IMR-90 (cell line): ENCODE data around the gene PRICKLE2. TPM values are rescaled to one million over a fixed set of nuclear protein-coding genes. Genes with fewer than 3 reads are reported as not detected.

Experiments used
- ATAC-seq: fragments of 200-7000 bp; cut with Tn5 transposase; 2 replicates; pipeline ENCODE4 v1.9.1; 2020; ENCODE audit warnings: low read depth, mild to moderate bottlenecking, moderate library complexity
- BruUV-seq: library from RNA; stranded (reverse); fragments of 400-500 nt; replicated peaks from 2 replicates; lab custom pipeline; 2021; lab: Mats Ljungman, UMichigan
- CTCF ChIA-PET: fragments of 300-600 bp; formaldehyde crosslinking; extraction: SDS; loops from one replicate; lab custom pipeline; 2021; ENCODE audit warnings: antibody characterized with exemption; lab: Yijun Ruan, JAX
- POLR2A ChIA-PET: fragments of 300-600 bp; sonication (Branson Sonifier 250); formaldehyde crosslinking; loops from one replicate; lab custom pipeline; 2022; ENCODE audit warnings: antibody characterized with exemption; ENCODE audit not compliant: unreplicated experiment; lab: Charles Lee
- DNase-seq: peaks from one replicate; pipeline ENCODE4 v3.0.0; 2013
- H2AFZ ChIP-seq: replicated peaks from 2 replicates; pipeline ENCODE3; 2013; ENCODE audit warnings: low read length, mild to moderate bottlenecking; ENCODE audit not compliant: poor library complexity
- H2AK5ac ChIP-seq: 2 replicates; pipeline ENCODE4 v1.6.1; 2013; ENCODE audit warnings: low read depth, low read length, inconsistent platforms
- H2AK9ac ChIP-seq: replicated peaks from 2 replicates; pipeline ENCODE3; 2013; ENCODE audit warnings: mild to moderate bottlenecking, low read depth, low read length, moderate library complexity; ENCODE audit not compliant: poor library complexity
- H2BK120ac ChIP-seq: 2 replicates; pipeline ENCODE4 v1.6.1; 2013; ENCODE audit warnings: low read depth, low read length, inconsistent platforms
- H2BK15ac ChIP-seq: 3 replicates; pipeline ENCODE4 v1.6.1; 2013; ENCODE audit warnings: low read depth, low read length, inconsistent platforms
- H2BK20ac ChIP-seq: 2 replicates; pipeline ENCODE4 v1.6.1; 2013; ENCODE audit warnings: low read depth, mild to moderate bottlenecking, inconsistent platforms, low read length, moderate library complexity
- H2BK5ac ChIP-seq: 2 replicates; pipeline ENCODE4 v1.6.1; 2013; ENCODE audit warnings: mild to moderate bottlenecking, low read depth, low read length, inconsistent platforms; ENCODE audit not compliant: poor library complexity, severe bottlenecking
- H3K14ac ChIP-seq: replicated peaks from 2 replicates; pipeline ENCODE4 v1.6.1; 2013; ENCODE audit warnings: low read depth, low read length, inconsistent platforms
- H3K18ac ChIP-seq: 2 replicates; pipeline ENCODE4 v1.6.1; 2013; ENCODE audit warnings: low read depth, low read length, control low read depth
- H3K23ac ChIP-seq: 2 replicates; pipeline ENCODE4 v1.6.1; 2013; ENCODE audit warnings: low read depth, low read length, inconsistent platforms
- H3K27ac ChIP-seq: 2 replicates; pipeline ENCODE4 v1.5.1; 2013; ENCODE audit warnings: mild to moderate bottlenecking, control low read depth, low read length; ENCODE audit not compliant: insufficient read depth
- H3K27me3 ChIP-seq: 2 replicates; pipeline ENCODE4 v1.6.1; 2013; ENCODE audit warnings: low read length; ENCODE audit not compliant: control insufficient read depth, insufficient read depth
- H3K36me3 ChIP-seq: 2 replicates; pipeline ENCODE4 v1.6.1; 2013; ENCODE audit warnings: low read length, mixed read lengths; ENCODE audit not compliant: control insufficient read depth, insufficient read depth
- H3K4ac ChIP-seq: 2 replicates; pipeline ENCODE4 v1.6.1; 2013; ENCODE audit warnings: low read depth, low read length, inconsistent platforms
- H3K4me1 ChIP-seq: 2 replicates; pipeline ENCODE4 v1.6.1; 2013; ENCODE audit warnings: low read length, mixed read lengths; ENCODE audit not compliant: control insufficient read depth, insufficient read depth
- H3K4me2 ChIP-seq: 2 replicates; pipeline ENCODE4 v1.6.1; 2013; ENCODE audit warnings: low read depth, mild to moderate bottlenecking, control low read depth, low read length, moderate library complexity
- H3K4me3 ChIP-seq: 2 replicates; pipeline ENCODE4 v1.5.1; 2013; ENCODE audit warnings: low read depth, mild to moderate bottlenecking, control low read depth, low read length, moderate library complexity; ENCODE audit not compliant: insufficient read depth
- H3K56ac ChIP-seq: 2 replicates; pipeline ENCODE4 v1.6.1; 2013; ENCODE audit warnings: low read length, inconsistent platforms; ENCODE audit not compliant: insufficient read depth; ENCODE audit errors: extremely low read depth
- H3K79me1 ChIP-seq, 2 experiments: 2 replicates each; pipeline ENCODE4 v1.6.1; 2013; ENCODE audit warnings: low read length in 2 of 2, inconsistent platforms in 1 of 2, low read depth in 1 of 2
- H3K9ac ChIP-seq: 2 replicates; pipeline ENCODE4 v1.6.1; 2013; ENCODE audit warnings: low read depth, low read length, control low read depth
- H3K9me1 ChIP-seq: 2 replicates; pipeline ENCODE4 v1.6.1; 2013; ENCODE audit warnings: low read length, inconsistent platforms; ENCODE audit not compliant: insufficient read depth
- H3K9me3 ChIP-seq: 2 replicates; pipeline ENCODE4 v1.6.1; 2013; ENCODE audit warnings: low read length; ENCODE audit not compliant: control insufficient read depth, insufficient read depth
- H4K20me1 ChIP-seq: 2 replicates; pipeline ENCODE4 v1.6.1; 2013; ENCODE audit warnings: low read length, inconsistent platforms; ENCODE audit not compliant: insufficient read depth
- H4K5ac ChIP-seq: 2 replicates; pipeline ENCODE4 v1.6.1; 2013; ENCODE audit warnings: mild to moderate bottlenecking, low read depth, low read length, control low read depth
- H4K8ac ChIP-seq, 2 experiments: 2 replicates each; pipeline ENCODE4 v1.6.1; 2013; ENCODE audit warnings: low read depth in 2 of 2, low read length in 2 of 2, control low read depth in 1 of 2, inconsistent platforms in 1 of 2
- H4K91ac ChIP-seq: 2 replicates; pipeline ENCODE4 v1.6.1; 2013; ENCODE audit warnings: low read depth, low read length, inconsistent platforms; ENCODE audit not compliant: insufficient read depth
- BHLHE40 ChIP-seq: fragments of 150-350 bp; IDR thresholded peaks from 2 replicates; pipeline ENCODE4 v1.6.1; 2016; ENCODE audit warnings: mild to moderate bottlenecking, low read depth, low read length
- CHD1 ChIP-seq: IDR thresholded peaks from 2 replicates; pipeline ENCODE4 v1.6.1; 2012; ENCODE audit warnings: low read depth, low read length, improper control_type of control experiment
- FOS ChIP-seq: fragments of 150-350 bp; IDR thresholded peaks from 2 replicates; pipeline ENCODE4 v1.6.1; 2016; ENCODE audit warnings: low read depth, low read length
- MAFK ChIP-seq: IDR thresholded peaks from 2 replicates; pipeline ENCODE4 v1.6.1; 2012; ENCODE audit warnings: low read depth, low read length, improper control_type of control experiment
- MAZ ChIP-seq: IDR thresholded peaks from 2 replicates; pipeline ENCODE4 v1.6.1; 2012; ENCODE audit warnings: low read depth, mild to moderate bottlenecking, low read length, improper control_type of control experiment, moderate library complexity, borderline replicate concordance
- MXI1 ChIP-seq: IDR thresholded peaks from 2 replicates; pipeline ENCODE4 v1.6.1; 2012; ENCODE audit warnings: low read depth, mild to moderate bottlenecking, low read length, moderate library complexity, borderline replicate concordance
- RAD21 ChIP-seq: IDR thresholded peaks from 2 replicates; pipeline ENCODE4 v1.6.1; 2012; ENCODE audit warnings: low read length, improper control_type of control experiment
- RCOR1 ChIP-seq: IDR thresholded peaks from 2 replicates; pipeline ENCODE4 v1.6.1; 2012; ENCODE audit warnings: mild to moderate bottlenecking, low read length, improper control_type of control experiment; ENCODE audit not compliant: insufficient replicate concordance
- RFX5 ChIP-seq: IDR thresholded peaks from 2 replicates; pipeline ENCODE4 v1.8.0; 2012; ENCODE audit warnings: low read depth, mild to moderate bottlenecking, low read length, moderate library complexity
- SMC3 ChIP-seq: fragments of 150-350 bp; IDR thresholded peaks from 2 replicates; pipeline ENCODE4 v1.6.1; 2016; ENCODE audit warnings: low read depth, mild to moderate bottlenecking, antibody characterized with exemption, low read length, moderate library complexity
- WGBS, 2 experiments: methylation state at CpG; one replicate each; pipeline versions ENCODE4 v1.1.5 to v1.1.7; 2013; ENCODE audit warnings: missing lambda C conversion rate in 2 of 2; ENCODE audit not compliant: insufficient read length in 1 of 2; ENCODE audit errors: extremely low coverage in 2 of 2; 5-methylcytosine and 5-hydroxymethylcytosine counted together
- dilution Hi-C: fragments of 300-500 bp; cut with HindIII; formaldehyde crosslinking; loops from one replicate; pipeline ENCODE4 v1.14.3; 2018; ENCODE audit warnings: low sequenced_read_pairs; ENCODE audit not compliant: unreplicated experiment
- in situ Hi-C: fragments of 300-500 bp; cut with MboI; formaldehyde crosslinking; loops from 3 replicates; pipeline ENCODE4 v1.14.3; 2019; ENCODE audit warnings: low sequenced_read_pairs, inconsistent platforms, mixed read lengths
- intact Hi-C: fragments of 100-400 bp; cut with micrococcal nuclease; formaldehyde crosslinking; loops from 2 replicates; pipeline ENCODE4 v1.10.0; 2022
- polyA plus RNA-seq, 3 experiments: library from polyadenylated mRNA; depleted of rRNA; stranded (reverse); fragments of >200 nt; gene quantifications; 2 replicates each; pipeline ENCODE4 v1.2.3, GENCODE V29; 2012; ENCODE audit warnings: low replicate concordance in 1 of 3
- total RNA-seq: library from RNA; depleted of rRNA; stranded (reverse); fragments of >200 nt; gene quantifications from 2 replicates; pipeline ENCODE4 v1.2.3, GENCODE V29; 2012
- TF ChIP-seq, protein P1 (sequence below): conservative IDR thresholded peaks from 2 replicates; pipeline ENCODE4 v1.5.1; 2012; ENCODE audit warnings: mild to moderate bottlenecking, low read depth, low read length, improper control_type of control experiment
- TF ChIP-seq, protein P2 (sequence below): fragments of 150-350 bp; IDR thresholded peaks from 2 replicates; pipeline ENCODE4 v1.6.1; 2017; ENCODE audit warnings: mild to moderate bottlenecking, antibody characterized with exemption, low read length, low read depth

Gene PRICKLE2
- total and polyA plus RNA-seq, 2 of the 4 experiments (the other 2 are of a cell fraction), result 4.1 to 14.2 TPM

DNA sequence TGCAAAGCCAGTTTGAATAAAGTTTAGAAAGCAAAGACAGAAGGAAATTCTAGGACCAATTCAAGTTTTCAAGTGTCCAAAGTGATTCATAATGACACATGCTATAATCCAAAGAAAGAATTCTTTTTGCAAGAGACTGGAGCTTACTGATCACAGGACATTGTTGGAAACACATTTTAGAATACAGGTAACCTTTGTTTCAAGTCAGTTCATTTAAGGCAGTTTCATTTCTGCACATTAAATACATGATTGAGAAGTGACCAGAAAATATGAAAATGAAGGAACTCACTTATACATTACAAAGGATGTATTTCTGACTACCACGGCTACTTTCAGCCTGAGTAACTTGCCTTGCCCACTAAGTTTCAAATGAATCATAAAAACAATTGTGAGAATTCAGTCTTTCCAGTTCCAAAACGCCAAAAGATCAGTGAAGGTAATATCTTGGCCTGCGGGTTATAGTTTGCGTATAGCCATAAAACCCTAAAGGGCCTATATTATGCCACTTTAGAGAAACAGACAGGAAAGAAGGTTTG is 48.7 kb downstream of the PRICKLE2 start:
- Histone ChIP-seq H3K56ac (no peak overlapping the region), H3K4me3 (no peak overlapping the region), H3K36me3 (peaks cover 2% of the 10 kb centered on the region; the same call in 1 of the 2 replicates), H2BK20ac (no peak overlapping the region; the same call in 1 of the 2 replicates), H2AK5ac (no peak overlapping the region), H3K27ac (no peak overlapping the region), H3K14ac (0 out of 2 replicates have a peak overlapping the region, but pooled peaks have one; percentile 23), H4K20me1 (peaks cover 3% of the 10 kb centered on the region; the same call in 1 of the 2 replicates), H3K4ac (peak overlapping the region; percentile 19; the same call in 1 of the 2 replicates), H2BK5ac (peak overlapping the region; percentile 75), H2AFZ (no peak overlapping the region), H2BK15ac (no peak overlapping the region), H3K9ac (no peak overlapping the region), H3K9me3 (no peaks in the 10 kb centered on the region), H2AK9ac (no peak overlapping the region), H3K9me1 (peaks cover 11% of the 10 kb centered on the region), H3K79me1 (peaks cover 38 to 61% of the 10 kb centered on the region in 2 experiments), H4K91ac (no peak overlapping the region), H3K18ac (peak overlapping the region; percentile 78; the same call in 1 of the 2 replicates), H4K5ac (no peak overlapping the region), H3K4me2 (peak overlapping the region; percentile 85; the same call in 1 of the 2 replicates), H3K27me3 (no peaks in the 10 kb centered on the region), H3K23ac (0 out of 2 replicates have a peak overlapping the region, but pooled peaks have one; percentile 48), H2BK120ac (0 out of 2 replicates have a peak overlapping the region, but pooled peaks have one; percentile 4), H3K4me1 (peaks cover 13% of the 10 kb centered on the region), H4K8ac (no peak overlapping the region)
- BruUV-seq, result no TSS peak
- TF ChIP-seq BHLHE40 (no peak), RAD21 (no peak), RFX5 (no peak), SMC3 (no peak), CHD1 (no peak), FOS (no peak), MAZ (no peak), MAFK (no peak), RCOR1 (no peak), MXI1 (no peak)
- TF ChIP-seq, protein P1, sequence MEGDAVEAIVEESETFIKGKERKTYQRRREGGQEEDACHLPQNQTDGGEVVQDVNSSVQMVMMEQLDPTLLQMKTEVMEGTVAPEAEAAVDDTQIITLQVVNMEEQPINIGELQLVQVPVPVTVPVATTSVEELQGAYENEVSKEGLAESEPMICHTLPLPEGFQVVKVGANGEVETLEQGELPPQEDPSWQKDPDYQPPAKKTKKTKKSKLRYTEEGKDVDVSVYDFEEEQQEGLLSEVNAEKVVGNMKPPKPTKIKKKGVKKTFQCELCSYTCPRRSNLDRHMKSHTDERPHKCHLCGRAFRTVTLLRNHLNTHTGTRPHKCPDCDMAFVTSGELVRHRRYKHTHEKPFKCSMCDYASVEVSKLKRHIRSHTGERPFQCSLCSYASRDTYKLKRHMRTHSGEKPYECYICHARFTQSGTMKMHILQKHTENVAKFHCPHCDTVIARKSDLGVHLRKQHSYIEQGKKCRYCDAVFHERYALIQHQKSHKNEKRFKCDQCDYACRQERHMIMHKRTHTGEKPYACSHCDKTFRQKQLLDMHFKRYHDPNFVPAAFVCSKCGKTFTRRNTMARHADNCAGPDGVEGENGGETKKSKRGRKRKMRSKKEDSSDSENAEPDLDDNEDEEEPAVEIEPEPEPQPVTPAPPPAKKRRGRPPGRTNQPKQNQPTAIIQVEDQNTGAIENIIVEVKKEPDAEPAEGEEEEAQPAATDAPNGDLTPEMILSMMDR, result no peak
- TF ChIP-seq, protein P2, sequence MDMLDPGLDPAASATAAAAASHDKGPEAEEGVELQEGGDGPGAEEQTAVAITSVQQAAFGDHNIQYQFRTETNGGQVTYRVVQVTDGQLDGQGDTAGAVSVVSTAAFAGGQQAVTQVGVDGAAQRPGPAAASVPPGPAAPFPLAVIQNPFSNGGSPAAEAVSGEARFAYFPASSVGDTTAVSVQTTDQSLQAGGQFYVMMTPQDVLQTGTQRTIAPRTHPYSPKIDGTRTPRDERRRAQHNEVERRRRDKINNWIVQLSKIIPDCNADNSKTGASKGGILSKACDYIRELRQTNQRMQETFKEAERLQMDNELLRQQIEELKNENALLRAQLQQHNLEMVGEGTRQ, result no peak
- ChIA-PET CTCF (no interaction called here), POLR2A (no interaction called here)
- peak; percentile 6; the same call in 1 of the 2 replicates for ATAC-seq
- dilution Hi-C loops, result no loop called here
- in situ Hi-C loops, result no loop called here
- DNase-seq, result peak; percentile 54
- WGBS, 2 experiments, result no CpG with 5 or more reads among the region's 4 CpGs
- intact Hi-C loops, result loop anchor here (5.0 kb wide), 1 partner anchor 46 kb away; no protein-coding TSS in a partner anchor
